ENCODE results near the gene OR51S1.
"Not testable (repeated sequence)": the region's sequence is repeated elsewhere in the genome, so short reads cannot be mapped to it uniquely, and the experiment has no call there.

Gene OR51S1

GRCh38 chr11:4848908-4849532 is at the start of gene OR51S1:
TSS of gene OR51S1 (minus strand) at chr11:4849208. CDS start at chr11:4849208, 0 bp downstream.
- DNase-seq: no peak

GRCh38 chr11:4891996-4892640 is 43.1 kb upstream of the OR51S1 start:
- DNase-seq: no peak

- no peak for DNase-seq
These were observed 41.3 kb upstream of the OR51S1 start for GRCh38 chr11:4890279-4890678.

- DNase-seq: no peak
These were observed 38.6 kb upstream of the OR51S1 start for GRCh38 chr11:4887591-4887990.

GRCh38 chr11:4886186-4886585 is 37.2 kb upstream of the OR51S1 start:
- DNase-seq: no peak

GRCh38 chr11:4884361-4884760 is 35.4 kb upstream of the OR51S1 start:
- no peak for DNase-seq

- no peak for DNase-seq
These were observed 33.5 kb upstream of the OR51S1 start for GRCh38 chr11:4882543-4882942.

GRCh38 chr11:4881860-4882500 is 33.0 kb upstream of the OR51S1 start, which contains the start of gene OR51T1:
TSS of gene OR51T1 (plus strand) at chr11:4881900. CDS start at chr11:4881900, 0 bp downstream.
- DNase-seq: no peak

- DNase-seq: no peak
These were observed 32.2 kb upstream of the OR51S1 start for GRCh38 chr11:4881188-4881587.

- DNase-seq: no peak
These were observed 16.8 kb upstream of the OR51S1 start for GRCh38 chr11:4865855-4866254.

GRCh38 chr11:4863876-4864275 is 14.9 kb upstream of the OR51S1 start:
- no peak for DNase-seq

GRCh38 chr11:4862447-4863236 is 13.6 kb upstream of the OR51S1 start:
- no peak for DNase-seq

GRCh38 chr11:4854286-4854685 is 5.3 kb upstream of the OR51S1 start:
- DNase-seq: not testable (repeated sequence)

- DNase-seq: no peak
These were observed 2.0 kb upstream of the OR51S1 start for GRCh38 chr11:4851033-4851432.

GRCh38 chr11:4839851-4840549 is 9.0 kb downstream of the OR51S1 start:
- DNase-seq: no peak

GRCh38 chr11:4830909-4831308 is 18.1 kb downstream of the OR51S1 start:
- DNase-seq: no peak

- no peak for DNase-seq
These were observed 18.7 kb downstream of the OR51S1 start for GRCh38 chr11:4830346-4830745.

- peak in 1 of 3 donors; percentile 0 for DNase-seq
These were observed 22.6 kb downstream of the OR51S1 start for GRCh38 chr11:4826425-4826824.

- no peak for DNase-seq
These were observed 23.9 kb downstream of the OR51S1 start for GRCh38 chr11:4825132-4825531.

GRCh38 chr11:4821021-4821420 is 28.0 kb downstream of the OR51S1 start, which contains the start of gene OR51F2:
TSS of gene OR51F2 (plus strand) at chr11:4821321. CDS start at chr11:4821422, 101 bp downstream.
- no peak for DNase-seq

GRCh38 chr11:4809246-4809645 is 39.8 kb downstream of the OR51S1 start:
- DNase-seq: no peak

GRCh38 chr11:4808476-4808875 is 40.5 kb downstream of the OR51S1 start:
- no peak for DNase-seq

- no peak for DNase-seq
These were observed 44.7 kb downstream of the OR51S1 start, which contains the start of gene OR52R1 for GRCh38 chr11:4804280-4804679. TSS of gene OR52R1 (minus strand) at chr11:4804380. CDS start at chr11:4804380, 0 bp downstream.
